Hepatocyte (in vitro differentiated cells): ENCODE results near the gene ARHGEF10L.

Experiments
- CTCF ChIP-seq: fragments of 200-600 bp; sonication (generic); IDR thresholded peaks from 2 replicates; pipeline ENCODE4 v1.5.1; 2016; ENCODE audit warnings: antibody characterized with exemption, mild to moderate bottlenecking; ENCODE audit not compliant: poor library complexity
- EZH2phosphoT487 ChIP-seq: fragments of 200-600 bp; sonication (generic); IDR thresholded peaks from one replicate; pipeline ENCODE4 v1.6.1; 2018; ENCODE audit warnings: antibody characterized with exemption, mild to moderate bottlenecking, low read depth, moderate library complexity; ENCODE audit not compliant: unreplicated experiment, severe bottlenecking

GRCh38 chr1:17572264-17572985 is 32.9 kb downstream of the ARHGEF10L start:
- TF ChIP-seq EZH2phosphoT487 (no peak), CTCF (no peak)
